Lower lobe of right lung (tissue), 2 donors: ENCODE results near the gene MYF5. TPM values are rescaled to one million over a fixed set of nuclear protein-coding genes. Genes with fewer than 3 reads are reported as not detected.
"Not testable (repeated sequence)": the region's sequence is repeated elsewhere in the genome, so short reads cannot be mapped to it uniquely, and the experiment has no call there.

Experiments
- ATAC-seq, 2 donors: fragments of 200-7000 bp; cut with Tn5 transposase; one replicate each; pipeline ENCODE4 v1.9.1; 2020 to 2022; ENCODE audit warnings: mild to moderate bottlenecking in 2 of 2, moderate library complexity in 2 of 2
- DNase-seq: peaks from one replicate; pipeline ENCODE4 v3.0.0-alpha.2; 2020
- H3K27ac ChIP-seq: fragments of 200-600 bp; one replicate; pipeline ENCODE4 v1.8.0; 2022
- H3K27me3 ChIP-seq: fragments of 200-600 bp; one replicate; pipeline ENCODE4 v1.8.0; 2022; ENCODE audit warnings: low read depth
- H3K36me3 ChIP-seq: fragments of 200-600 bp; one replicate; pipeline ENCODE4 v1.8.0; 2022; ENCODE audit warnings: mild to moderate bottlenecking
- H3K4me1 ChIP-seq: fragments of 200-600 bp; one replicate; pipeline ENCODE4 v1.8.0; 2022
- H3K4me3 ChIP-seq: fragments of 200-600 bp; one replicate; pipeline ENCODE4 v1.8.0; 2022; ENCODE audit warnings: mild to moderate bottlenecking
- H3K9me3 ChIP-seq: fragments of 200-600 bp; one replicate; pipeline ENCODE4 v1.8.0; 2022
- intact Hi-C: fragments of 100-400 bp; cut with DNase I; formaldehyde crosslinking; loops from one replicate; pipeline ENCODE4 v1.11.0; 2022
- long read RNA-seq: library from polyadenylated mRNA; unstranded; transcript quantifications from one replicate; pipeline ENCODE4 v2.0.0, GENCODE V29; 2021
- total RNA-seq: library from RNA; stranded (reverse); fragmentation: NEBNext Ultra II Directional; extraction: Animal tissue kit (Norgen Biotek cat#: 25700); gene quantifications from one replicate; pipeline ENCODE4 v1.2.1, GENCODE V29; 2021
- TF ChIP-seq, protein P1 (sequence below): fragments of 200-600 bp; IDR thresholded peaks from one replicate; pipeline ENCODE4 v1.8.0; 2022; ENCODE audit warnings: antibody characterized with exemption, mild to moderate bottlenecking
- donor health status: DM: no; HTN: yes; CAD: no; lungs with severe emphysema.

MYF5 gene
- total RNA-seq = not detected
- long read RNA-seq = 0 reads

DNA sequence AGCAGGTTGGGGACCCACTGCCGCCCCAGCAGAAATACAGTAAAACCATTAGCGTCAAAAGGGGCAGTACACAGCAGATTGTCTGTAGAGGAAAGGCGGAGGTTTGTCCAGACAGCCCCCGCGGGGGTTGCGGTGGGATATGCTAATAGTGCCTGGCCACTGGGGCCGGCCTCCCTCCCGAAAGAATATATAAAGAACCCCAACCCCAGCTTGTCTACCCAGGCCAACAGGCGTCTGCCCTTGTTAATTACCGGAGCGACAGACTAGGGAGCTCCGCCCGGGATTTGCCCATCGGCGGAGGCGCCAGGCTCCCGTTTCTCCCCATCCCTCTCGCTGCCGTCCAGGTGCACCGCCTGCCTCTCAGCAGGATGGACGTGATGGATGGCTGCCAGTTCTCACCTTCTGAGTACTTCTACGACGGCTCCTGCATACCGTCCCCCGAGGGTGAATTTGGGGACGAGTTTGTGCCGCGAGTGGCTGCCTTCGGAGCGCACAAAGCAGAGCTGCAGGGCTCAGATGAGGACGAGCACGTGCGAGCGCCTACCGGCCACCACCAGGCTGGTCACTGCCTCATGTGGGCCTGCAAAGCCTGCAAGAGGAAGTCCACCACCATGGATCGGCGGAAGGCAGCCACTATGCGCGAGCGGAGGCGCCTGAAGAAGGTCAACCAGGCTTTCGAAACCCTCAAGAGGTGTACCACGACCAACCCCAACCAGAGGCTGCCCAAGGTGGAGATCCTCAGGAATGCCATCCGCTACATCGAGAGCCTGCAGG lies at the start of gene MYF5:
Gene MYF5 (plus strand): TSS at position 217 of the 774 bp plus-strand sequence. CDS start 152 bp downstream, at position 369.
- TF ChIP-seq, protein P1, sequence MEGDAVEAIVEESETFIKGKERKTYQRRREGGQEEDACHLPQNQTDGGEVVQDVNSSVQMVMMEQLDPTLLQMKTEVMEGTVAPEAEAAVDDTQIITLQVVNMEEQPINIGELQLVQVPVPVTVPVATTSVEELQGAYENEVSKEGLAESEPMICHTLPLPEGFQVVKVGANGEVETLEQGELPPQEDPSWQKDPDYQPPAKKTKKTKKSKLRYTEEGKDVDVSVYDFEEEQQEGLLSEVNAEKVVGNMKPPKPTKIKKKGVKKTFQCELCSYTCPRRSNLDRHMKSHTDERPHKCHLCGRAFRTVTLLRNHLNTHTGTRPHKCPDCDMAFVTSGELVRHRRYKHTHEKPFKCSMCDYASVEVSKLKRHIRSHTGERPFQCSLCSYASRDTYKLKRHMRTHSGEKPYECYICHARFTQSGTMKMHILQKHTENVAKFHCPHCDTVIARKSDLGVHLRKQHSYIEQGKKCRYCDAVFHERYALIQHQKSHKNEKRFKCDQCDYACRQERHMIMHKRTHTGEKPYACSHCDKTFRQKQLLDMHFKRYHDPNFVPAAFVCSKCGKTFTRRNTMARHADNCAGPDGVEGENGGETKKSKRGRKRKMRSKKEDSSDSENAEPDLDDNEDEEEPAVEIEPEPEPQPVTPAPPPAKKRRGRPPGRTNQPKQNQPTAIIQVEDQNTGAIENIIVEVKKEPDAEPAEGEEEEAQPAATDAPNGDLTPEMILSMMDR = no peak
- intact Hi-C loops = no loop called here
- no peak within 1 kb of the TSS for H3K27ac ChIP-seq
- H3K27me3 ChIP-seq = peaks cover 7% of the 10 kb centered on the region
- H3K4me3 ChIP-seq = no peak within 1 kb of the TSS
- ATAC-seq (no peak), DNase-seq (no peak)
- H3K36me3 ChIP-seq = no peaks in the 10 kb centered on the region
- no peaks in the 10 kb centered on the region for H3K9me3 ChIP-seq
- H3K4me1 ChIP-seq = no peaks in the 10 kb centered on the region

DNA sequence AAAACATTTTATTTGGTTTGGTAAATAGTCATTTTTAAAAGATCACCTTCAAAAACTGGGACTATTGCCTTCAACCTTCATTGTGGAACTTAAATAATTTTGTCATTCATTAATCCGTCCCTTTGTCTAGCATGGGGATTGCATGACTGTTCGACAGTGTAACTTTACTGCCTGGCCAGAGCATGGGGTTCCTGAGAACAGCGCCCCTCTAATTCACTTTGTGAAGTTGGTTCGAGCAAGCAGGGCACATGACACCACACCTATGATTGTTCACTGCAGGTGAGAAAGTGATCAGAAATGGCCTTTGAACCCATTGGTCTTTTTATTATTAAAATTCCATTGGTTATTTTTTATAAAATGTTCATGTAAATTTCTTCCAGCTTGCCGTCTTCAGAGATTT lies 46.5 kb upstream of the MYF5 start:
- ATAC-seq (no peak), DNase-seq (no peak)
- H3K36me3 ChIP-seq = no peaks in the 10 kb centered on the region
- no peak overlapping the region for H3K4me3 ChIP-seq
- intact Hi-C loops = no loop called here
- no peaks in the 10 kb centered on the region for H3K4me1 ChIP-seq
- TF ChIP-seq, protein P1 = no peak
- no peak overlapping the region for H3K27ac ChIP-seq
- no peaks in the 10 kb centered on the region for H3K27me3 ChIP-seq
- no peaks in the 10 kb centered on the region for H3K9me3 ChIP-seq

DNA sequence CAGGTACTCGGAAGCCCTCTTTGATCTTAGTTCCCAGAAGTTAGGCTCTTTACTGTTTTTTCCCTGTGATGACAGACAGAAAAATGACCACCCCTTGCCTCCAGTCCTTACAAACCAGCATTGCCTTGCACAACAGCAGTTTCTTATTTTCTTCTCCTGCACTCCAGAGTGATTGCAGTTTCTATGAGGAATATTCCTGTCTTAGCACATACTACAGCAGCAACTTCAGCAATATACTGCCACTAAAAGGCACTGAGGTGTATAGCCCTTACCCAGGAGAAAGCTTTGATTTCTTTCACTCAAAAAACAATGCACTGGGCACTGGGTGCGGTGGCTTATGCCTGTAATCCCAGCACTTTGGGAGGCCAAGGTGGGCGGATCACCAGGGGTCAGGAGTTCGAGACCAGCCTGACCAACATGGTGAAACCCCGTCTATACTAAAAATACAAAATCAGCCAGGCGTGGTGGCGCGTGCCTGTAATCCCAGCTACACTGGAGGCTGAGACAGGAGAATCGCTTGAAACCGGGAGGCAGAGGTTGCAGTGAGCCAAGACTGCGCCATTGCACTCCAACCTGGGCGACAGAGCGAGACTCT lies 40.6 kb upstream of the MYF5 start:
- H3K4me3 ChIP-seq, DNase-seq, H3K27ac ChIP-seq, ATAC-seq, H3K4me1 ChIP-seq, H3K9me3 ChIP-seq, H3K27me3 ChIP-seq, intact Hi-C loops, H3K36me3 ChIP-seq: not testable (repeated sequence)

DNA sequence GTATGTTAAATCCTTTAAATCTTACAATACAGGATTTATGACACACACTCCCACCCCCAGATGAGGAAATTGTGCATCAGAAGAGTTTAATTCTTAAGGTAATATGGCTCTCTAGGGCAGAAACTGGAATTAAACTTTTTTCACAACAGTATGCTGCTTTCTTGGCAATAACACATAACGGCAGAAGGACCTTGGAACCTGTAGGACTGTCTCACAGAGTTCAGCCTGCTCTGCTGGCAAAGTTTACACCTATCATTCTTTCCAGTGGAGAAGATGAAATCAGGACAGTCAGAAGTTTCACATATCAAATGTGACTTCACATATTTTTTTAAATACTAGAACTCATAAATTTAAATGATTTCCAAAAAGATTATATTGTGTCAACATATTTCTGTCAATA lies 39.9 kb upstream of the MYF5 start:
- Histone ChIP-seq H3K9me3 (no peaks in the 10 kb centered on the region), H3K4me1 (no peaks in the 10 kb centered on the region), H3K4me3 (no peak overlapping the region), H3K27me3 (no peaks in the 10 kb centered on the region), H3K27ac (no peak overlapping the region), H3K36me3 (no peaks in the 10 kb centered on the region)
- TF ChIP-seq, protein P1 = no peak
- DNase-seq (no peak), ATAC-seq (no peak)
- intact Hi-C loops = no loop called here

DNA sequence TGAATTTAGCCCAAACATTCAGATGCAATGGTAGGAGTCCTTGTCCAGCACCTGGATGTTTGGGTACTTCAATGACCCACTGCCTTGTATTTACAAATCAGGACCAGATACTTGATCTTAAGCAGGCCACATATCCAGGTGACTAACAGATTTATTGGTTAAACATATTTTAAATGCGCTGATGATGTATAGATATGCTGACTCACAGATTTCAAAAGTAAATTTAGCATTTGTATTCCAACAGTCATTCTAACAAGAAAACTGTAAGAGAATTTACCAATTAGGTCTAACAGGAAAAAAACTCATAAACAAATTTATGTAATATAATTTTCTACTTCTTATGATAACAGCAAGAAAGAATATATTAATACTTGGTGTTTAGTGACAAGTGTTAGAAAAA lies 38.7 kb upstream of the MYF5 start:
- TF ChIP-seq, protein P1 = no peak

More for the DNA sequence above, 38.7 kb upstream of the MYF5 start:
- Histone ChIP-seq H3K4me1 (no peaks in the 10 kb centered on the region), H3K36me3 (no peaks in the 10 kb centered on the region), H3K27me3 (no peaks in the 10 kb centered on the region), H3K27ac (no peak overlapping the region), H3K4me3 (no peak overlapping the region), H3K9me3 (no peaks in the 10 kb centered on the region)
- DNase-seq = no peak
- no peak for ATAC-seq
- intact Hi-C loops = no loop called here
